Spleen (tissue), 11 donors: ENCODE data around the gene NOTCH4. TPM values are rescaled to one million over a fixed set of nuclear protein-coding genes. Genes with fewer than 3 reads are reported as not detected.

Experiments used
- DNase-seq: peaks from one replicate; pipeline ENCODE4 v3.0.0-alpha.2; 2020
- H3K27ac ChIP-seq, 8 donors: fragments of 200-600 bp; sonication (generic) in 7 of 8; 1 replicate in 4 of 8; 2 replicates in 4 of 8; pipeline versions ENCODE4 v1.5.0 to v1.8.0; 2016 to 2021; ENCODE audit warnings: inconsistent platforms in 4 of 8, mild to moderate bottlenecking in 4 of 8, moderate library complexity in 1 of 8
- H3K27me3 ChIP-seq, 7 donors: fragments of 200-600 bp; sonication (generic) in 6 of 7; replicated peaks in 1 of 7; 1 replicate in 4 of 7; 2 replicates in 3 of 7; pipeline versions ENCODE4 v1.5.0 to v1.8.0; 2016 to 2021; ENCODE audit warnings: inconsistent platforms in 3 of 7, mild to moderate bottlenecking in 1 of 7
- H3K36me3 ChIP-seq, 6 donors: fragments of 200-600 bp; sonication (generic) in 5 of 6; 1 replicate in 4 of 6; 2 replicates in 2 of 6; pipeline versions ENCODE4 v1.5.0 to v1.8.0; 2016 to 2021; ENCODE audit warnings: inconsistent platforms in 2 of 6
- H3K4me1 ChIP-seq, 6 donors: fragments of 200-600 bp; sonication (generic) in 5 of 6; 1 replicate in 3 of 6; 2 replicates in 3 of 6; pipeline versions ENCODE4 v1.5.0 to v1.8.0; 2016 to 2021; ENCODE audit warnings: inconsistent platforms in 3 of 6
- H3K4me3 ChIP-seq, 8 donors: fragments of 200-600 bp; sonication (generic) in 7 of 8; 1 replicate in 4 of 8; 2 replicates in 4 of 8; pipeline versions ENCODE4 v1.5.0 to v1.8.0; 2016 to 2021; ENCODE audit warnings: inconsistent platforms in 4 of 8, mild to moderate bottlenecking in 4 of 8, moderate library complexity in 2 of 8
- H3K9me3 ChIP-seq, 8 donors: fragments of 200-600 bp; sonication (generic) in 7 of 8; 1 replicate in 4 of 8; 2 replicates in 4 of 8; pipeline versions ENCODE4 v1.5.0 to v1.8.0; 2016 to 2021; ENCODE audit warnings: inconsistent platforms in 4 of 8
- POLR2A ChIP-seq, 3 donors: fragments of 450-650 bp; IDR thresholded peaks; one replicate each; pipeline ENCODE4 v1.5.1; 2017; ENCODE audit warnings: antibody characterized with exemption in 3 of 3, mild to moderate bottlenecking in 1 of 3
- POLR2AphosphoS5 ChIP-seq, 3 donors: sonication (generic); formaldehyde crosslinking; IDR thresholded peaks; one replicate each; pipeline ENCODE4 v1.5.1; 2017; ENCODE audit warnings: antibody characterized with exemption in 3 of 3
- WGBS, 5 donors: extraction: QIAGEN DNeasy Blood & Tissue Kit in 3 of 5; methylation state at CpG; one replicate each; pipeline versions ENCODE4 v1.1.5 to v1.1.7; 2013 to 2018; 5-methylcytosine and 5-hydroxymethylcytosine counted together
- intact Hi-C: fragments of 100-400 bp; cut with DNase I; formaldehyde crosslinking; loops from one replicate; pipeline ENCODE4 v1.15.0; 2023; ENCODE audit warnings: low total_unique reads
- polyA plus RNA-seq, 3 donors: library from polyadenylated mRNA; stranded (reverse); fragments of 200-250 nt; gene quantifications; one replicate each; pipeline ENCODE4 v1.2.1, GENCODE V29; 2013
- total RNA-seq, 7 donors: library from RNA; depleted of rRNA in 3 of 7; stranded (reverse); fragments of >200 nt in 3 of 7; fragmentation: NEBNext Ultra II Directional in 4 of 7; extraction: Animal tissue kit (Norgen Biotek cat#: 25700) in 4 of 7; gene quantifications; one replicate each; pipeline versions ENCODE4 v1.1.0 to v1.2.1, GENCODE V29; 2016 to 2021
- TF ChIP-seq, protein P1 (sequence below), 11 experiments: fragments of 200-600 bp in 7 of 11; fragments of 450-650 bp in 4 of 11; sonication (generic) in 4 of 11; IDR thresholded peaks in 8 of 11; conservative IDR thresholded peaks in 3 of 11; 1 replicate in 7 of 11; 2 replicates in 4 of 11; pipeline versions ENCODE4 v1.4.0 to v1.8.0; 2016 to 2021; ENCODE audit warnings: antibody characterized with exemption in 11 of 11, inconsistent platforms in 4 of 11, mild to moderate bottlenecking in 1 of 11
- donor health status: healthy with polysubstance abuse.
- donor health status: DM: no; HTN: no; CAD: no; lungs with moderate emphysema.
- donor health status: DM: no; HTN: no; CAD: no.
- donor health status: Bipolar disorder and iron deficiency.
- donor health status: healthy.
- donor health status: DM: no; HTN: no; CAD: no.
- donor health status: DM: yes; HTN: yes; CAD: no.

NOTCH4 gene
- total and polyA plus RNA-seq, 10 donors: 13.5 to 38.0 (median 19.9) TPM

DNA sequence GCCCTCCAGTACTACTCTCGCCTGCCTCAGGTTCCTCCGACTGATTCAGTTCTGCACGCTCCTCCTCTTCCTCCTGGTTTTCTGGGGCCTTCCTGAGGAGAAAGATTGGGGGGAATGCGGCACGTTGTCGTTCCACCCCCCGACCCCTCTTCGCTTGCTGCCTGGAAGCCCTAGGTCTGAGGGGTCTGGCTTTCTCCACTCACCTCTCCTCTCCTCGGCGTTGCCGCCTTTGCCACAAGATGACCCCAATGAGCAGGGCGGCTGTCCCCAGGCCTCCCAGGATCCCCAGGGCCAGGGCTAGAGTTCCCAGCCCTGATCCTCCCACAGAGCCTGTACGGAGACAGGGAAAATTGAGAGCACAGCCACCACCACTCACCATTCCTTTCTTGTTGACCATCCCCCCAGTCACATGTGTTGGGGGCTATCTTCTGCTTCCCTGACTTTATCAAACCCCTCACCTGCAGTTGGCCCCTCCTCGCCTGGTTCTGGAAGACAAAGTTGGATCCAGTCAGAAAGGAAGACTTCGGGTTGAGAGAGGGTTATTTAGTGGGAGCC, 42.6 kb downstream of the NOTCH4 start:
- intact Hi-C loops: no loop called here
- Histone ChIP-seq H3K27me3 (no peaks in the 10 kb centered on the region), H3K36me3 (peaks cover 0 to 65% (median 41%) of the 10 kb centered on the region in 6 donors), H3K9me3 (no peaks in the 10 kb centered on the region), H3K27ac (peak overlapping the region in 2 of 8 donors; percentile 99 to 100), H3K4me1 (peaks cover 22 to 90% (median 64%) of the 10 kb centered on the region in 6 donors), H3K4me3 (no peak overlapping the region)
- no peak for DNase-seq
- 80 to 95% (median 90%) methylated on average over 15 of the region's 15 CpGs for WGBS, 5 donors
- TF ChIP-seq POLR2AphosphoS5 (IDR thresholded peaks at IDR 0.05): peak in 2 of 3 donors; percentile 29 to 63
- TF ChIP-seq POLR2A (IDR thresholded peaks at IDR 0.05): no peak
- TF ChIP-seq, protein P1, sequence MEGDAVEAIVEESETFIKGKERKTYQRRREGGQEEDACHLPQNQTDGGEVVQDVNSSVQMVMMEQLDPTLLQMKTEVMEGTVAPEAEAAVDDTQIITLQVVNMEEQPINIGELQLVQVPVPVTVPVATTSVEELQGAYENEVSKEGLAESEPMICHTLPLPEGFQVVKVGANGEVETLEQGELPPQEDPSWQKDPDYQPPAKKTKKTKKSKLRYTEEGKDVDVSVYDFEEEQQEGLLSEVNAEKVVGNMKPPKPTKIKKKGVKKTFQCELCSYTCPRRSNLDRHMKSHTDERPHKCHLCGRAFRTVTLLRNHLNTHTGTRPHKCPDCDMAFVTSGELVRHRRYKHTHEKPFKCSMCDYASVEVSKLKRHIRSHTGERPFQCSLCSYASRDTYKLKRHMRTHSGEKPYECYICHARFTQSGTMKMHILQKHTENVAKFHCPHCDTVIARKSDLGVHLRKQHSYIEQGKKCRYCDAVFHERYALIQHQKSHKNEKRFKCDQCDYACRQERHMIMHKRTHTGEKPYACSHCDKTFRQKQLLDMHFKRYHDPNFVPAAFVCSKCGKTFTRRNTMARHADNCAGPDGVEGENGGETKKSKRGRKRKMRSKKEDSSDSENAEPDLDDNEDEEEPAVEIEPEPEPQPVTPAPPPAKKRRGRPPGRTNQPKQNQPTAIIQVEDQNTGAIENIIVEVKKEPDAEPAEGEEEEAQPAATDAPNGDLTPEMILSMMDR (IDR thresholded peaks at IDR 0.05 in 8 of 11, conservative IDR thresholded peaks at IDR 0.05 in 3 of 11): no peak

DNA sequence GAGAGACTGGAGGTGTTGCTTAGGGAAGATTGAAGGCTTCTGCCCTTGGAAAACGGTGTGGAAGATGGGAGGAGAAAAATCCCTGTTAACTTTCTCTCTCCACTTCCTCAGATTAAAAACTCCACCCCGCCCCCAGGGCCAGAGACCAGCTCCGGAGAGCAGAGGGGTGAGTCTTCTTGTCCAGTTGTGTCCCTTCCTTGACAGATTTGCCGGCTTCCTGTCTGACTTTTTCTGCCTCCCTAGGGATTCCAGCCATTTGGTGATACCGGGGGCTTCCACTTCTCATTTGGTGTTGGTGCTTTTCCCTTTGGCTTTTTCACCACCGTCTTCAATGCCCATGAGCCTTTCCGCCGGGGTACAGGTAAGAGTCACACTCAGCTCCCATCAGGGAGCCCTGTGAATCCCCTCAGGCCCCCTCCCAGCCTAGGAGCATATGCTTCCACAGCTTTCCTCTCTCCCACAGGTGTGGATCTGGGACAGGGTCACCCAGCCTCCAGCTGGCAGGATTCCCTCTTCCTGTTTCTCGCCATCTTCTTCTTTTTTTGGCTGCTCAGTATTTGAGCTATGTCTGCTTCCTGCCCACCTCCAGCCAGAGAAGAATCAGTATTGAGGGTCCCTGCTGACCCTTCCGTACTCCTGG, 44.0 kb downstream of the NOTCH4 start:
- WGBS, 5 donors: 61 to 80% (median 78%) methylated on average over 10 of the region's 10 CpGs

DNA sequence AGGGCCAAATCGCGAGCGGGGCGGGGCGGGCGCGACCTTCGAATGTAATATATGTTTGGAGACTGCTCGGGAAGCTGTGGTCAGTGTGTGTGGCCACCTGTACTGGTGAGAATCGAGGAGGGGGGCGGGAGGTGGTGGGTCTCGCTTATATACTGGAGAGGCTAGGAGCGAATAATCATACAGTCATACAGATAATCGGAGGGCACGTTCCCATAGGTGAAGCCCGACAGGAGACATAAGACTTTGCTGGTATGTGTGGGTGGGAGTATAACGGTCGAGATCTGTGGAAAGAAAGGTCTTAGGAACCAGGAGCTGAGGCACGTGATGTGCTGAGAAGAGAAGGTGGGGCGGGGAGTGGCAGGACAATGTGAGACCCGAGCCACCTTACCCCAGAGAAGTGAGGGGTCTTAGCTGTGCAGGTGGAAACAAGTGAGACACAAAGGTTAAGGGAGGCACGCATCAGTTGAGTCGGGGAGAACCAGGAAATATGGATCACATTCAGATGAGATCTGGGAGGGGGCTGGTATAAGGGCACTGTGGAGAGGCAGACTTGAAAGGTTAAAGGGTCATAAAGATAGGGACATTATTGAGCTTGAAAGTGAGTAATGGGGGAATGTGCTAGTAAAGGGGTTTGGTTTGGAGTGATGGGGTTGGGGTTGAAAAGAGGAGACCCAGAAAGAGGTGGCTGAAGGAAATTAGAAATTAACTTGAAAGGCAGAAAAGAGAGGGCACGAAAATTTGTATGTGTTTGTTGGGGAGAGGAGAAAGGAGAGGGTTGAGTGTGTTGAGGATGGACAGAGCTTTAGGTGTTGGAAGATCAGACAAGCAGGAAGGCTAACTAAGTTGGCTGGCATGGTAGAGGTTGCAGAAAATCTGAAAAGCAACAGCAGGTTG, 45.1 kb downstream of the NOTCH4 start:
- Histone ChIP-seq H3K9me3 (no peaks in the 10 kb centered on the region), H3K27ac (peak overlapping the region; percentile 92 to 98 (median 95)), H3K36me3 (peaks cover 0 to 44% (median 37%) of the 10 kb centered on the region in 6 donors), H3K27me3 (no peaks in the 10 kb centered on the region), H3K4me3 (peak overlapping the region; percentile 43 to 87 (median 62)), H3K4me1 (peaks cover 33 to 90% (median 66%) of the 10 kb centered on the region in 6 donors)
- no peak for DNase-seq
- WGBS, 5 donors: 2 to 3% (median 3%) methylated on average over 24 of the region's 24 CpGs
- intact Hi-C loops: no loop called here
- TF ChIP-seq, protein P1 (IDR thresholded peaks at IDR 0.05 in 8 of 11, conservative IDR thresholded peaks at IDR 0.05 in 3 of 11): no peak
- no peak for TF ChIP-seq POLR2AphosphoS5 (IDR thresholded peaks at IDR 0.05)

More for the DNA sequence above, 44.0 kb downstream of the NOTCH4 start:
- Histone ChIP-seq H3K9me3 (no peaks in the 10 kb centered on the region), H3K36me3 (peaks cover 0 to 55% (median 38%) of the 10 kb centered on the region in 6 donors), H3K4me3 (peak overlapping the region in 2 of 8 donors; percentile 62 to 87), H3K27ac (peak overlapping the region in 6 of 8 donors; percentile 15 to 98 (median 95)), H3K4me1 (peaks cover 29 to 90% (median 67%) of the 10 kb centered on the region in 6 donors), H3K27me3 (no peaks in the 10 kb centered on the region)
- DNase-seq: no peak
- intact Hi-C loops: no loop called here
- TF ChIP-seq POLR2AphosphoS5 (IDR thresholded peaks at IDR 0.05): no peak
- no peak for TF ChIP-seq POLR2A (IDR thresholded peaks at IDR 0.05)

DNA sequence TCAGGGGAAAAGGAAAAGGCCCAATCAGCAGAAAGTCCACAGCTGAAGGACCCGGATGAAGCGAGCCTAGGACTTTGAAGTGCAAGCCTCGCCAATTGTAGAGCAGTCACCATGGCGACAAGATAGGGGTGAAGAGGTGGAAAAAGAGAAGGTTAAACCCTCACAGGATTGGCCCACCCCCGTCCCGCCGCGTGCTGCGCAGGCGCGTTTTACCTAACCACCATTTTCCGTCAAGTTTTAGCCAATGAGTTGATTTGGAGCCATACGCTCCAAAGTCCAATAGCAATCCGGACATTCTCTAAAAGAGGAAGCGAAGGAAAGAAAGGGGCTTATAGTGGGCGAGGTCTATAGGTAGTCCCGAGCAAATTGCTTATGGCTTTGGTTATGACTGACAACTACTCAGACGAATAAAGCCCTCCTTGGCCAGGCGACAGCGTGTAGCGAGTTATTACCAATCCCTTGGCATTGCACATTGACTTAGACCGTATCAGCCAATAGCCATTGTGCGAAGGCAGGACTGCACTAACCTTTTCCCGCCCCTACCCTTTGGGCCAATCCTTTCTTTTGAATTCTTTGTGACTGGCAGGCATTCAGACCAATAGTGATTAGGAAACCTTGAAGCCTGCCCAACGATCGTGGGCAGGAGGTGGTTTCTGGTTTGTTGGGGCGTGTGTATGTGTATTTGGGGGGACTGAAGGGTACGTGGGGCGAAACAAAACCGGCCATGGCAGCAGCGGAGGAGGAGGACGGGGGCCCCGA, 45.9 kb downstream of the NOTCH4 start, which contains the start of gene RNF5:
Gene RNF5 (plus strand): TSS at position 618 of the 759 bp plus-strand sequence. CDS start 107 bp downstream, at position 725.
- TF ChIP-seq POLR2AphosphoS5 (IDR thresholded peaks at IDR 0.05) (peak; percentile 69 to 74 (median 70)), POLR2A (IDR thresholded peaks at IDR 0.05) (peak in 1 of 3 donors; percentile 38)
- TF ChIP-seq, protein P1 (IDR thresholded peaks at IDR 0.05 in 8 of 11, conservative IDR thresholded peaks at IDR 0.05 in 3 of 11): no peak
- Histone ChIP-seq H3K27me3 (no peaks in the 10 kb centered on the region), H3K4me1 (peaks cover 33 to 90% (median 63%) of the 10 kb centered on the region in 6 donors), H3K27ac (peak within 1 kb of the TSS; percentile 92 to 98 (median 95)), H3K4me3 (peak within 1 kb of the TSS; percentile 43 to 87 (median 62)), H3K36me3 (peaks cover 0 to 36% (median 30%) of the 10 kb centered on the region in 6 donors), H3K9me3 (no peaks in the 10 kb centered on the region)
- DNase-seq: peak; percentile 94
- intact Hi-C loops: no loop called here
- WGBS, 5 donors: 0 to 1% (median 1%) methylated on average over 33 of the region's 33 CpGs
